Umbilical cord (tissue), 2 donors: ENCODE data around the gene MAEA. TPM values are rescaled to one million over a fixed set of nuclear protein-coding genes. Genes with fewer than 3 reads are reported as not detected.
"Not testable (repeated sequence)": the region's sequence is repeated elsewhere in the genome, so short reads cannot be mapped to it uniquely, and the experiment has no call there.

Experiments used
- DNase-seq: peaks from one replicate; pipeline ENCODE4 v3.0.0-alpha.2; 2015; ENCODE audit warnings: low spot score
- total RNA-seq: library from RNA; depleted of rRNA; stranded (reverse); fragments of >200 nt; gene quantifications from one replicate; pipeline ENCODE4 v1.2.3, GENCODE V29; 2014; ENCODE audit warnings: low replicate concordance; ENCODE audit not compliant: insufficient read depth

Gene MAEA
- total RNA-seq, 1 donor from 2014 or later = 29.6 TPM

GRCh38 chr4:1333256-1333655 is 43.6 kb downstream of the MAEA start:
- DNase-seq = no peak

DNA sequence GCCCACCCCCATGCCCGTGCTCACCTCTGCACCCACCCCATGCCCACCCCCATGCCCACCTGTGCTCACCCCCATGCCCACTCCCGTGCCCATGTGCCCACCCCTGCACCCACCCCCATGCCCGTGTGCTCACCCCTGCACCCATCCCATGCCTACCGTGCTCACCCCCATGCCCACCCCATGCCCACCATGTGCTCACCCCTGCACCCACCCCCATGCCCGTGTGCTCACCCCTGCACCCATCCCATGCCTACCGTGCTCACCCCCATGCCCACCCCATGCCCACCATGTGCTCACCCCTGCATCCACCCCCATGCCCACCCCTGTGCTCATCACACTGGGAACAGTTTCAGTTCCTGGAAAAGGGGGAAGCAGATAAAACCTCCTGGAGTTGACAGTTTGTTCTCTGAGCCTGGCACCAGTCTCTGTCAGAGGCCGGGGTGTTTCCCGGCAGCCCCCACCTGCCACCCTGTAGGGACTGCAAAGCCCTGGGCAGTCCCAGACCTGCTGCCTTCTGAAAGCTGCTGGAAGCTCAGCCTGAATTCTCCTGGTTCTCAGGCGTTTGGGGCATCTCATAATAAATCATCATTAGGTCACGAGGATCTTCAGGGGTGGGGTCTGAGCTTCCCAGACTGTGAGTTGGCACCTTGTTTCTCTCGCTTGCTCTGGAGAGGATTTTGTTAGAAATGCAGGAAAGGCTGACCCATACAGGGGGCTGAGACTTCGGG is 44.3 kb downstream of the MAEA start:
- DNase-seq = not testable (repeated sequence)

DNA sequence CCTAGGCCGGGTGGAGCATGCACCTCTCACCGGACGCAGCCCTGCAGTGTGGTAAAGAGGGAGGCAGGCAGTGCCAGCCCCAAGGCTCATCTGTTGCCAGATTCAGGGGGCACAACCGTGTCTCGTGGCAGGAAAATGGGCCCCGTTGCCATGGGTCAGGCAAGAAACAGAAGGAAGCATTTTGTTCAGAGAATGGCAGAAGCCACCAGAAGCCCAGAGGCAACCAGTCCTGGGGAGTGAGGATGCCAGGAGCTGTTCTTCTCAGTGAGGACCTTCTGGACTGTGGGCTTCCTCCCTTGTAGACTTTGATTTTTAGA is 44.8 kb downstream of the MAEA start:
- no peak for DNase-seq

GRCh38 chr4:1335193-1335883 is 45.6 kb downstream of the MAEA start:
- not testable (repeated sequence) for DNase-seq

DNA sequence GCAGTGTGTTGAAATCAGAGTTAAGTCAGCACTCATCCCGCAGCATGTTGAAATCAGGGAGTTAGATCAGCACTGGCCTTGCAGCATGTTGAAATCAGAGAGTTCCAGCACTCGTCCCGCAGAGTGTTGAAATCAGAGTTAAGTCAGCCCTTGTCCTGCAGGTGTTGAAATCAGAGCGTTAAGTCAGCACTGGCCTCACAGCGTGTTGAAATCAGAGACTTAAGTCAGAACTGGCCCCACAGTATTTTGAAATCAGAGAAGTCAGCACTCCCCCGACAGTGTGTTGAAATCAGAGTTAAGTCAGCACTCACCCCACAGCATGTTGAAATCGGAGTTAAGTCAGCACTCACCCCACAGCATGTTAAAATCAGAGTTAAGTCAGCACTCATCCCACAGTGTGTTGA is 46.4 kb downstream of the MAEA start:
- no peak for DNase-seq

DNA sequence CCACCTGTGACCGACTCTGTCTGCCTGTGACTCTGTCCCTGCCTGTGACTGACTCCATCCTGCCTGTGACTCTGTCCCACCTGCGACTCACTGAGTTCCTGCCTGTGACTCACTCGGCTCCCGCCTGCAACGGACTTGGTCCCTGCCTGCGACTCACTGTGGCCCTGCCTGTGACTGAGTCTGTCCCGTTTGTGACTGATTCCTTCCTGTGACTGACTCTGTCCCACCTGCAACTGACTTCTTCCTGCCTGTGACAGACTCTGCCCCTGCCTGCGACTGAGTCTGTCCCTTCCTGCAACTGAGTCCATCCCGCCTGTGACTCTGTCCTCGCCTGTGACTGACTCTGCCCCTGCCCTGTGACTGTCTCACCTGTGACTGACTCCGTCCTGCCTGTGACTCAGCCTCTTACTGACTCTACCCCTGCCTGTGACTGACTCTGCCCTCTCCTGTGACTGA is 47.7 kb downstream of the MAEA start:
- no peak for DNase-seq

DNA sequence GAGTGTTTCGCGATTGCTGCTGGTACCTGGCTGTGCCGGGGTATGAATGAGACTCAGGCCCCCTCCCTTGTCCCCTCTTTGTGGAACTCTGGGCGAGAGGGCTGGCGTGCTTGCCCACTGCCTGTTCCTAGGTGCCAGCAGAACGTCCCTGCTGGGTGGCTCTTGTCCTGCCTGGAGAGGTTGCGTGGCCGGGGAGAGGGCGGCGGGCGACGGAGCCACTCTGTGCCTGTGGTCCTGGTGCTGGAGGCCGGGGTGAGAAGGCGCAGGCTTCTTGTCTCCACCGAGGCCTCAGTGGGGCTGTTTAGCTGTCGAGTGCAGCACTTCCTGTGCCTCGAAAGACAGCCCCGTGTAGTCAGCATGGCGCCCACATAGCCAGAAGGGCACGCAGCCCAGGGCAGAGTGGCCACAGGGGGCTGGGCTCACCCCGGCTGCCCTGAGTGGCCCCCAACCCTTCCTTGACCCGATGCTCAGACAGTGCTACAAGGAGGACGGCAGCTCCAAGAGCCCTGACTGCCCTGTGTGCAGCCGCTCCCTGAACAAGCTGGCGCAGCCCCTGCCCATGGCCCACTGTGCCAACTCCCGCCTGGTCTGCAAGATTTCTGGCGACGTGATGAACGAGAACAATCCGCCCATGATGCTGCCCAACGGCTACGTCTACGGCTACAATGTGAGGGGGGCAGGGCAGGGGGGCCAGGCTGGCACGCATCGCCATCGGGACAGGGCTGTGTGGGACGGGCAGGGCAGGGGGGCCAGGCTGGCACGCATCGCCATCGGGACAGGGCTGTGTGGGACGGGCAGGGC is 48.5 kb downstream of the MAEA start:
- DNase-seq = no peak

- no peak for DNase-seq
These were observed 49.2 kb downstream of the MAEA start for GRCh38 chr4:1338752-1339414.

DNA sequence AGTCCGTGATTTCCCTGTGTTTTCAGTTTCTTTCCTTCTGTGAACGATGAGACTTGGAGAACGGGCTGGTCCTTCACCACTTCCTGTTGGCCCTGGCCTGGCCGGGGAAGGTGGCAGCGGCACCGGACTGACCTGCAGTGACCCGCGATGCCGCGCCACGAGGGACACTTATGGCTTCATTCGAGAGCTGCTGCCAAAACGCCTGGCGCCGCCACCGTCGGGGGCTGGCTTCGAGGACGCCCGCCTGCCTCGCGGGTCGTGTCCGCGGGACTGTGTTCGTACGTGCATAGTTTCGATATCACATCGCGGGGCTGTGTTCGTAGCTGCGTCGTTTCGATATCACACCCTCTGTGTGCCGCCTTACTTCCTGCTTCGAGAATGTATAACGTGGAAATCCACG is 49.8 kb downstream of the MAEA start:
- no peak for DNase-seq

DNA sequence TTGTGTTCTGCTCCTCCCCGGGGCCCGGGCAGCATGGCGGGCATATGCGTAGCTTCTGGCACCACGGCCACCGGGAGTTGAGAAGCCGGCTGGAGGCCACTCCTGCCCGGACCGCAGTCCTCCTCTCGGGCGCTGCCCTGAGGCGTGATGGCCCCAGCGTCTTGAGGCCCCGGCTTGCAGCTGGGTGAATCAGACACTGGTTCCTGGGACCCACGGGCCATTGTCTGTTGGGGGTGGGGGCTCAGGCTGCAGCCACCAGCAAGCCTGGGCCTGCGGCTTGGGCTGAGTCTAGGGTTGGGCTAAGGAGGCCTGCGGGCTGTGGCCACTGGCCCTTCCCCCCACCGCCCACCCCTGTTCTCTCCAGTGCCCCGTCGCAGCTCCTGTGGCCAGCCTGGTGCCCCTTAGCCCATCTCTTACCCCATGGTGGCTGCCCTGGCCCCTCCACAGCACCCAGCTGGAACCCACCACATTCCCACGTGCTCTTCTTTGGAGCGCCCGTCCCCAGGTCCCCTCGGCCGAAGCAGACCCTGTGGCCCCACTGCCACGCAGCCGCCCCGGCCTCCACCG is 50.6 kb downstream of the MAEA start:
- no peak for DNase-seq

DNA sequence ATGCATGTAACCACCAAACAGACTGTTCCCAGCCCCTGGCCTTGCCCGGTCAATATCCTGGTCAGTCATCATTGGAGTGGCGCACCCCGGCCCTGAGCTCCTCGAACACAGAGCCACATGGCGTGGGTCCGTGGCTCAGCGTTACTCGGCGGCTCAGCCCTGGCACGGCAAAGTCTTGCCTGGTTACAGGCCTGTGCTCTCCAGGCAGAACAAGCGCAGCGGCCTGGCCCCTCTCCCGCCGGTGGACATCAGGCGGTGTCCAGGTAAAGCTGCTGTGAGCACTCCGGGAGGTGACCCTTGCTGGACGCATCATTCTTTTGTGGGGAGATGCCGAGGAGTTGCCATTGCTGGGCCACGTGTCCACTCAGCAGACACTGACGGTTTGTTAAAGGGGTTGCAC is 51.2 kb downstream of the MAEA start:
- no peak for DNase-seq

DNA sequence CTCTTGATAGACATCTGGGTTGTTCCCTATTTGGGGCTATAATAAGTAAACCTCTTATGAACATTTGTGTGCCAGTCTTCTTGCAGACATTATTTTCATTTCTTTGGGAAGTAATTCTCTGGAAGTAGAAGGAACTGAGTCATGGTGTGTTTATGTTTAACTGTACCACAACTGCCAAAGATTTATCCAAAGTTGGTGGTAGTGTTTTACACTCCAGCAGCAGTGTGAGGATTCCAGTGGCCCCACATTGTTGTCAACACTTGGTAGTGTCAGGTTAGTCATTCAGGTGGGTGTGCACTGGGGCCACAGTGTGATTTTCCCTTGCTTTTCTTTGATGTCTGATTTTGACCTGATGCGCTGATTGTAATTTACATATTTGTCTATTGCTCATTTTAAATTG is 52.3 kb downstream of the MAEA start:
- DNase-seq = no peak

GRCh38 chr4:1344696-1345095 is 55.0 kb downstream of the MAEA start:
- no peak for DNase-seq

GRCh38 chr4:1345903-1346780 is 56.5 kb downstream of the MAEA start:
- DNase-seq = peak; percentile 76

- peak; percentile 100 for DNase-seq
These were observed 57.2 kb downstream of the MAEA start, which contains the start of gene UVSSA for GRCh38 chr4:1346781-1347409. UVSSA (plus strand) TSS chr4:1347208; CDS start chr4:1348092, 884 bp downstream.

- DNase-seq = peak; percentile 90
These were observed 57.7 kb downstream of the MAEA start for GRCh38 chr4:1347410-1347864.

- no peak for DNase-seq
These were observed 58.4 kb downstream of the MAEA start for GRCh38 chr4:1348014-1348513.

- DNase-seq = no peak
These were observed 59.1 kb downstream of the MAEA start for GRCh38 chr4:1348746-1349145.

GRCh38 chr4:1349359-1350168 is 59.9 kb downstream of the MAEA start:
- no peak for DNase-seq
